Colonic mucosa (tissue), 4 donors: ENCODE results near the gene NKAIN1. TPM values are rescaled to one million over a fixed set of nuclear protein-coding genes. Genes with fewer than 3 reads are reported as not detected.
"Not testable (repeated sequence)": the region's sequence is repeated elsewhere in the genome, so short reads cannot be mapped to it uniquely, and the experiment has no call there.

Source experiments
- DNase-seq: peaks from one replicate; pipeline ENCODE4 v3.0.0-alpha.2; 2020
- H3K27ac ChIP-seq: fragments of 200-600 bp; one replicate; pipeline ENCODE4 v1.8.0; 2021
- H3K27me3 ChIP-seq: fragments of 200-600 bp; one replicate; pipeline ENCODE4 v1.8.0; 2021
- H3K36me3 ChIP-seq: fragments of 200-600 bp; one replicate; pipeline ENCODE4 v1.8.0; 2021
- H3K4me1 ChIP-seq: fragments of 200-600 bp; one replicate; pipeline ENCODE4 v1.8.0; 2021; ENCODE audit warnings: mild to moderate bottlenecking
- H3K4me3 ChIP-seq: fragments of 200-600 bp; one replicate; pipeline ENCODE4 v1.8.0; 2021
- H3K9ac ChIP-seq, 2 donors: one replicate each; pipeline ENCODE4 v1.7.0; 2013; ENCODE audit warnings: control low read depth in 2 of 2, low read depth in 2 of 2, low read length in 2 of 2
- H3K9me3 ChIP-seq: fragments of 200-600 bp; one replicate; pipeline ENCODE4 v1.8.0; 2021
- CTCF ChIP-seq: fragments of 200-600 bp; IDR thresholded peaks from one replicate; pipeline ENCODE4 v1.8.0; 2022; ENCODE audit warnings: antibody characterized with exemption, mild to moderate bottlenecking
- intact Hi-C: fragments of 100-400 bp; cut with DNase I; formaldehyde crosslinking; loops from one replicate; pipeline ENCODE4 v1.14.1; 2022
- total RNA-seq, 2 donors: library from RNA; stranded (reverse); fragmentation: NEBNext Ultra II Directional in 1 of 2; extraction: Animal tissue kit (Norgen Biotek cat#: 25700) in 1 of 2; gene quantifications; one replicate each; pipeline ENCODE4 v1.2.1, GENCODE V29; 2021
- donor health status: healthy.
- donor health status: DM: no; HTN: no; CAD: no.
- donor health status: DM: no; HTN: no; CAD: no.

The NKAIN1 gene
- under 1 TPM in 1 of 2 donors, not detected in 1; 0.20 TPM for total RNA-seq

GRCh38 chr1:31239653-31240241, at the start of gene NKAIN1:
Gene NKAIN1, minus strand, starts transcription at chr1:31239887. Its CDS starts 340 bp downstream, at chr1:31239547.
- H3K4me1 ChIP-seq: no peaks in the 10 kb centered on the region
- no peak within 1 kb of the TSS for H3K27ac ChIP-seq
- H3K27me3 ChIP-seq: peaks cover 26% of the 10 kb centered on the region
- no peaks in the 10 kb centered on the region for H3K9me3 ChIP-seq
- H3K36me3 ChIP-seq: no peaks in the 10 kb centered on the region
- no peak for DNase-seq
- peak within 1 kb of the TSS in 1 of 2 donors; percentile 24 for H3K9ac ChIP-seq
- no peak for TF ChIP-seq CTCF
- peak within 1 kb of the TSS; percentile 3 for H3K4me3 ChIP-seq
- intact Hi-C loops: no loop called here

- H3K9ac ChIP-seq: no peak overlapping the region
- H3K27me3 ChIP-seq: no peaks in the 10 kb centered on the region
- TF ChIP-seq CTCF: no peak
- intact Hi-C loops: no loop called here
- H3K4me3 ChIP-seq: no peak overlapping the region
- no peaks in the 10 kb centered on the region for H3K4me1 ChIP-seq
- no peaks in the 10 kb centered on the region for H3K9me3 ChIP-seq
- H3K36me3 ChIP-seq: peaks cover 12% of the 10 kb centered on the region
- DNase-seq: no peak
- no peak overlapping the region for H3K27ac ChIP-seq
Measured at GRCh38 chr1:31289021-31289420, 49.3 kb upstream of the NKAIN1 start.

- H3K36me3 ChIP-seq: peaks cover 12% of the 10 kb centered on the region
- H3K27ac ChIP-seq, DNase-seq, H3K9me3 ChIP-seq, H3K4me3 ChIP-seq, H3K4me1 ChIP-seq, H3K9ac ChIP-seq, intact Hi-C loops, H3K27me3 ChIP-seq: not testable (repeated sequence)
Measured at GRCh38 chr1:31287791-31288190, 48.1 kb upstream of the NKAIN1 start.

DNA sequence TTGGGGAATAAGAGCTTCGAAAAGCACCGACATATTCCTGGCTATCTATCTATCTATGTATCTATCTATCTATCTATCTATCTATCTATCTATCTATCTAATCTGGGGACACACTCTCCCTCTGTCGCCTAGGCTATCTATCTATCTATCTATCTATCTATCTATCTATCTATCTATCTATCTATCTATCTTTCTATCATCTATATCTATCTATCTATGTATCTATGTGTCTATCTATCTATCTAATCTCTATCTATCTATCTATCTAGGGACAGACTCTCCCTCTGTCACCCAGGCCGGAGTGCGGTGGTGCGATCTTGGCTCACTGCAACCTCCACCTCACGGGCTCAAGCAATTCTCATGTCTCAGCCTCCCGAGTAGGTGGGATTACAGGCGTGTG, 42.7 kb upstream of the NKAIN1 start:
- H3K36me3 ChIP-seq, H3K27me3 ChIP-seq, H3K27ac ChIP-seq, H3K4me3 ChIP-seq, H3K4me1 ChIP-seq, intact Hi-C loops, H3K9me3 ChIP-seq, DNase-seq, H3K9ac ChIP-seq: not testable (repeated sequence)

DNA sequence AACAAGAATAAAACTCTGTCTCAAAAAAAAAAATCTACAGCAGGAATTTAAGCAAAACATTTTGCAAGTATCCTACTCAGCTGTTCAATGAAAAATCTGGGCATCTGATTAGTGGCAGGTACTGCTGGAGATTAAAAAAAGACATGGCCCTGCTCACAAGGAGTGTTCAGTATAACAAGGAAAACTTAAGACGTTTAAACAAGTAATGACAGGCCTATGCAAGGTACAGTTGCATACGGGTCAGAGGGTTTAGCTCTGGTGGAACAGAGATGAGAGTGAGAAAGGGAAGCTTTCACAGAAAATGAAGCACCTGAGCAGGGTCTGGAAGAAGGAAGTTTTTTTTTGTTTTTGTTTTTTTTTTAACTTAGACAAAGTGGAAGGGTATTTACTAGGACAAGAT, 33.9 kb upstream of the NKAIN1 start:
- Histone ChIP-seq H3K27ac (no peak overlapping the region), H3K4me3 (no peak overlapping the region), H3K36me3 (peaks cover 10% of the 10 kb centered on the region), H3K4me1 (no peaks in the 10 kb centered on the region), H3K27me3 (no peaks in the 10 kb centered on the region), H3K9me3 (no peaks in the 10 kb centered on the region), H3K9ac (no peak overlapping the region)
- intact Hi-C loops: no loop called here
- TF ChIP-seq CTCF: no peak
- no peak for DNase-seq

- H3K4me1 ChIP-seq: no peaks in the 10 kb centered on the region
- H3K36me3 ChIP-seq: peaks cover 10% of the 10 kb centered on the region
- H3K27ac ChIP-seq: no peak overlapping the region
- no peak for DNase-seq
- no peak overlapping the region for H3K4me3 ChIP-seq
- no peaks in the 10 kb centered on the region for H3K9me3 ChIP-seq
- intact Hi-C loops: no loop called here
- no peaks in the 10 kb centered on the region for H3K27me3 ChIP-seq
- no peak for TF ChIP-seq CTCF
- H3K9ac ChIP-seq: no peak overlapping the region
Measured at GRCh38 chr1:31272369-31272768, 32.7 kb upstream of the NKAIN1 start.
